ENCODE measurements around the gene EIF2B1.

The EIF2B1 gene

GRCh38 chr12:123671876-123672275 lies 38.4 kb upstream of the EIF2B1 start:
- Histone ChIP-seq H3K27ac (no peak overlapping the region), H3K9me3 (no peaks in the 10 kb centered on the region), H3K36me3 (peaks cover 3 to 31% (median 30%) of the 10 kb centered on the region in 3 donors), H3K27me3 (no peaks in the 10 kb centered on the region), H3K4me3 (peak overlapping the region; percentile 79 to 88), H3K4me1 (peaks cover 0 to 19% (median 5%) of the 10 kb centered on the region in 4 donors)
- intact Hi-C loops (cut with DNase I; ENCODE audit: low total_unique reads) = no loop called here
- TF ChIP-seq CTCF (IDR thresholded peaks at IDR 0.05) = no peak
- no peak for DNase-seq

- TF ChIP-seq CTCF (IDR thresholded peaks at IDR 0.05) = no peak
- intact Hi-C loops (cut with DNase I; ENCODE audit: low total_unique reads) = no loop called here
- no peaks in the 10 kb centered on the region for H3K9me3 ChIP-seq
These were observed 37.6 kb upstream of the EIF2B1 start, which contains the start of gene TCTN2 for GRCh38 chr12:123670882-123671728. TSS of gene TCTN2 (plus strand) at chr12:123671113. CDS start at chr12:123671241, 128 bp downstream.

GRCh38 chr12:123667771-123668170 lies 34.3 kb upstream of the EIF2B1 start:
- peaks cover 0 to 17% (median 5%) of the 10 kb centered on the region in 4 donors for H3K4me1 ChIP-seq
- DNase-seq = no peak
- TF ChIP-seq CTCF (IDR thresholded peaks at IDR 0.05) = no peak
- no peaks in the 10 kb centered on the region for H3K9me3 ChIP-seq
- intact Hi-C loops (cut with DNase I; ENCODE audit: low total_unique reads) = no loop called here
- H3K27me3 ChIP-seq = no peaks in the 10 kb centered on the region
- H3K4me3 ChIP-seq = no peak overlapping the region
- no peak overlapping the region for H3K27ac ChIP-seq
- H3K36me3 ChIP-seq = peaks cover 0 to 13% (median 0%) of the 10 kb centered on the region in 3 donors

More at GRCh38 chr12:123670882-123671728, 37.6 kb upstream of the EIF2B1 start, which contains the start of gene TCTN2:
- H3K27me3 ChIP-seq = no peaks in the 10 kb centered on the region
- H3K4me1 ChIP-seq = peaks cover 0 to 19% (median 5%) of the 10 kb centered on the region in 4 donors
- H3K36me3 ChIP-seq = peaks cover 3 to 27% (median 23%) of the 10 kb centered on the region in 3 donors
- H3K27ac ChIP-seq = peak within 1 kb of the TSS; percentile 63 to 70
- H3K4me3 ChIP-seq = peak within 1 kb of the TSS; percentile 79 to 88
- peak; percentile 96 for DNase-seq

GRCh38 chr12:123659996-123660727 lies 26.7 kb upstream of the EIF2B1 start:
- TF ChIP-seq CTCF (IDR thresholded peaks at IDR 0.05) = no peak
- Histone ChIP-seq H3K27ac (peak overlapping the region; percentile 18 to 33), H3K9me3 (no peaks in the 10 kb centered on the region), H3K4me3 (no peak overlapping the region), H3K27me3 (no peaks in the 10 kb centered on the region), H3K36me3 (peaks cover 27 to 77% (median 32%) of the 10 kb centered on the region in 3 donors), H3K4me1 (no peaks in the 10 kb centered on the region)
- DNase-seq = no peak
- intact Hi-C loops (cut with DNase I; ENCODE audit: low total_unique reads) = no loop called here

- intact Hi-C loops (cut with DNase I; ENCODE audit: low total_unique reads) = no loop called here
- no peaks in the 10 kb centered on the region for H3K9me3 ChIP-seq
- H3K4me3 ChIP-seq = no peak overlapping the region
- no peak for DNase-seq
- H3K36me3 ChIP-seq = peaks cover 27 to 76% (median 45%) of the 10 kb centered on the region in 3 donors
- no peaks in the 10 kb centered on the region for H3K27me3 ChIP-seq
- no peak for TF ChIP-seq CTCF (IDR thresholded peaks at IDR 0.05)
- H3K27ac ChIP-seq = no peak overlapping the region
- no peaks in the 10 kb centered on the region for H3K4me1 ChIP-seq
These were observed 23.7 kb upstream of the EIF2B1 start for GRCh38 chr12:123657211-123657610.
